Measurements from ENCODE around the gene RELL1.

Gene RELL1

DNA sequence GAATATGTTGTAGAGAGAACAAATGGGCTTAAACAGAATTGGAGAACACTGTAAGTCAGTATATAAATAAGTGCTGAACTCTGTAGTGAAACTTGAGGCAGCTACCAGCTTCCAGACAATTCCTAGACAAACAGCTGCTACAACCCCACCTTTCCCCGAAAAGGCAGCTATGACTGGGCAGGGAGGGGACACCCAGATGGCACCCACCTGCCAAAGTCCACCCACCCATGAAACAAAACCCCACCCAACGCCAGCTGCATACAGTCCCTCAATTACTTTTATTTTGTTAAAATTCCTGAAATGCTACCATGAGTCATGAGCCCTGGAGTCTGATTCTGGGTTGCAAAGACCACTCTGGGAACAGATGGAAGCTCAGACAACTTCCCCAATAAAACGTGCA, 24.4 kb downstream of the RELL1 start:
- TF ChIP-seq, protein P1, sequence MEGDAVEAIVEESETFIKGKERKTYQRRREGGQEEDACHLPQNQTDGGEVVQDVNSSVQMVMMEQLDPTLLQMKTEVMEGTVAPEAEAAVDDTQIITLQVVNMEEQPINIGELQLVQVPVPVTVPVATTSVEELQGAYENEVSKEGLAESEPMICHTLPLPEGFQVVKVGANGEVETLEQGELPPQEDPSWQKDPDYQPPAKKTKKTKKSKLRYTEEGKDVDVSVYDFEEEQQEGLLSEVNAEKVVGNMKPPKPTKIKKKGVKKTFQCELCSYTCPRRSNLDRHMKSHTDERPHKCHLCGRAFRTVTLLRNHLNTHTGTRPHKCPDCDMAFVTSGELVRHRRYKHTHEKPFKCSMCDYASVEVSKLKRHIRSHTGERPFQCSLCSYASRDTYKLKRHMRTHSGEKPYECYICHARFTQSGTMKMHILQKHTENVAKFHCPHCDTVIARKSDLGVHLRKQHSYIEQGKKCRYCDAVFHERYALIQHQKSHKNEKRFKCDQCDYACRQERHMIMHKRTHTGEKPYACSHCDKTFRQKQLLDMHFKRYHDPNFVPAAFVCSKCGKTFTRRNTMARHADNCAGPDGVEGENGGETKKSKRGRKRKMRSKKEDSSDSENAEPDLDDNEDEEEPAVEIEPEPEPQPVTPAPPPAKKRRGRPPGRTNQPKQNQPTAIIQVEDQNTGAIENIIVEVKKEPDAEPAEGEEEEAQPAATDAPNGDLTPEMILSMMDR (IDR thresholded peaks at IDR 0.05; ENCODE audit: borderline replicate concordance, insufficient read depth, low read depth, low read length), result no peak
- no peak overlapping the region for H3K4me3 ChIP-seq (ENCODE audit: low read depth, low read length)

DNA sequence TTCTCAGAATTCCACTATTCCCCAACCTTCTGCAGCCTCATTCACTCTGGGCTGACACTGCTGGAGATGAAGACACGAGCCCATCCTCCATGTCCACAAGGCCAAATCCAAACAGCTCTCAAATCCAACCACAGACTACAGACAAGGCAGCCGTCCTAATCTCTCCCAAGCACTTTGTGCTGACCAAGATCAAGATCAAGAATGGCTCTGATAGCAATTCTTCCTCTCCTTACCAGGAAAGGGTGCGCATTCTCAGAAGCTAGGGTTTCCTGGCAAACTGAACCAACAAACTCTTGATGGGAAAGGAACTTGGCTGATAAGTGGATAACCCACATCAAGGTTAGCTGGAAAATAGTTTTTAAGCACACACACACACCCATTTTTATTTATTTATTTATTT, 26.5 kb downstream of the RELL1 start:
- TF ChIP-seq, protein P1 (IDR thresholded peaks at IDR 0.05; ENCODE audit: borderline replicate concordance, insufficient read depth, low read depth, low read length), result no peak
- H3K4me3 ChIP-seq (ENCODE audit: low read depth, low read length), result no peak overlapping the region

DNA sequence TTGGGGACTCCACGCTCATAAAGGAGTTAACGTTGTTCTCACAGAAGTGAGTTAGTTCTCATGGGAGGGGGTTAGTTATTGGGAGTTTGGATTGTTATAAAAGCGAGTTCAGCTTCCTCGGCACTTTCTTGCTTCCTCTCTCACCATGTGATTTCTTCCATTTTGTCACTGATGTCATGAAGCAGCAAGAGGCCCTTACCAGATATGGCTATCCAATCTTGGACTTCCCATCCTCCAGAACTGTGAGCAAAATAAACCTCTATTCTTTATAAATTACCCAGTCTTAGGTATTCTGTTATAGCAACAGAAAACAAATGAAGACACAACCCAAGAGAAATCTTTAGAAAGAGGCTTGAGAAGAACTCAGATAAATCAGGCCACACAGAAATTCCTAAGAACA, 29.5 kb downstream of the RELL1 start:
- no peak overlapping the region for H3K4me3 ChIP-seq (ENCODE audit: low read depth, low read length)
- TF ChIP-seq, protein P1 (IDR thresholded peaks at IDR 0.05; ENCODE audit: borderline replicate concordance, insufficient read depth, low read depth, low read length), result no peak

DNA sequence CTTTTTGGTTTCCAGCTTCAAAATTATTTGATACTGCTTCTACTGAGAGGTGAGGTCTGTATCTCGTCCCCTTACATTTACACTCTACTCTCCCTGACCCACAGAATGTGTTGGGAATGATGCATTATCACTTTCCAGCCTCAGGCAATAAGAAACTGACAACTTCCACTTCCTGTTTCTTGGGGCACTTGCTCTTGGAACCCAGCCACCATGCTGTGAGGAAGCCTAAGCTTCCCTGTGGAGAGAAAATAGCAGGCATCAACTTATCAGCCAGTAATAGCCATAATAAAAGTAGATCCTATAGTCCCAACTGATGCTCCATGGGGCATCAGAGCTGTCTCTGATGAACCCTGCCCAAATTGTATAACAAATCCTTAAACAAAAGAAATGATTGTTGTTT, 32.6 kb downstream of the RELL1 start:
- TF ChIP-seq, protein P1 (IDR thresholded peaks at IDR 0.05; ENCODE audit: borderline replicate concordance, insufficient read depth, low read depth, low read length), result no peak
- H3K4me3 ChIP-seq (ENCODE audit: low read depth, low read length), result no peak overlapping the region

DNA sequence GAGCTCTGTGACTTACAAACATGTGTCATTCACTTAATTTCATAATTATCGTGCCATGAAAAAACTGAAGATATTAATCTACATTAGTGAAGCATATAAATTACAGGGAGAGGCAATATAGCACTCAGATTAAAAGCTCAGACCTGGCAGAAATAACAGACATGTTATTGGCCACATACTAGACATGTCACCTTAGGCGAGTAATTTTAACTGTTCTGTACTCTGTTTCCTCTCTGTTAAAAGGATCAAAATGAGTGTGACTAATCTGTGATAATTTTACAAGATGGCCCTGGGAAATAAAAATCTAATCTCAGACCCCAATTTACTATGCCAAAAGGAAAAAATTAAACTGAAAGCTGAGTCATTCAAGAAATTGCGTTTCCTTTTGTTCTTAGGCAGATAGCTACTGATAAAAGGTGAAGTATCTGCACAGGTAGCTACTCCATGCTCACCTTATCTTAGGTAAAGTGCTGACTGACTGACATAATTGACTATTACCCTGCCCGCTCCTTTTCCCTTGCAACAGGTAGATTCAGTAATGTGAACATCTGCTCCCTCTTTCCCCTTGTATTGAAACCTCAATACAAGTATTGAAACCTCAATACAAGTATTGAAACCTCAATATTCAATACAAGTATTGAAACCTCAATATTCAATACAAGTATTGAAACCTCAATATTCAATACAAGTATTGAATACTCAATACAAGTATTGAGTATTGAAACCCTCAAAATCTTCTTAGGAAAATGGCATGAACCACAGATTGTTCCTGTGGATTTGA, 33.2 kb downstream of the RELL1 start:
- H3K4me3 ChIP-seq (ENCODE audit: low read depth, low read length), result no peak overlapping the region

DNA sequence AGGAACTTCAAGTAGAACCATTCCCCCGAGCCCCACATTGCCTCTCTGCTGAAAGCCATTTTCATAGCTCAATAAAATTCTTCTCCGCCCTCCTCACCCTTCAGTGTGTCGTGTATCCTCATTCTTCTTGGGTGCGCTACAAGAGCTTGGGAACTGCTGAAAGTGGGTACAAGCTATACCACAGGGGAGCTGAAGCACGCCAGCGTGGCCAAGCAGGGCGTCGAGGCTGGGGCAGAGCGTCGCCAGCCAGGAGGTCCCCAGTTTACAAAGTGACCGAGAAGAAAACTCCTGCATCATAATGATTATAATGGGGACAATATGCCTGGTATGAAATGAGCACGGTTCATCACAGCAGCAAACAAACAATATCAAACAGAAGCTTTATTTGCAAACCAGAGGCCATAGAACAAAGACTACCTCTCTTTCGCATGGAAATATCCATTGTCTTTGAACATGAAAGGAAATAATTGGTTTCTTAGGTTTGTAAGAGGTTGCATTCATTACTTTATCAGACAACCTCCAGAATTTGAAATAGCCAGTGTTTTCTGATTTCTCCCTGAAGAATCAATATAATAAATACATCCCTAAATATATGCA, 34.3 kb downstream of the RELL1 start:
- no peak overlapping the region for H3K4me3 ChIP-seq (ENCODE audit: low read depth, low read length)
- TF ChIP-seq, protein P1 (IDR thresholded peaks at IDR 0.05; ENCODE audit: borderline replicate concordance, insufficient read depth, low read depth, low read length), result no peak

More for the DNA sequence above, 33.2 kb downstream of the RELL1 start:
- TF ChIP-seq, protein P1 (IDR thresholded peaks at IDR 0.05; ENCODE audit: borderline replicate concordance, insufficient read depth, low read depth, low read length), result no peak

DNA sequence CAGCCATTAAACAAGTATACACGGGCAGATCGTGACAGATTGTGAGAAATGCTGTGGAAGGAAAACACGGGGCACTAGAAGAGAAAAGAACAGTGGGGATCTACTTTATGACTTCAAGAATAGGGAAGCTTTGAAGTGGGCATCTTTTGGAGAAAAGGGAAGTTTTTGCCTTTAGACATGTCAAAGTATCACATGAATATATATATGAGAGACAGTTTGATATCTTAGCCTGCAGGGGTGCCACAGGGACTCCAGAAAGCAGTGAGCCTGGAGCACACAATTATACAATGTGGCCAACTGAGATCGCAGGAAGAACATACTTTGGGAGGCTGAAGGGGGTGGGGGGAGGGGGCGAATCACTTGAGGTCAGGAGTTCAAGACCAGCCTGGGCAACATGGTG, 35.7 kb downstream of the RELL1 start:
- H3K4me3 ChIP-seq (ENCODE audit: low read depth, low read length), result no peak overlapping the region
- TF ChIP-seq, protein P1 (IDR thresholded peaks at IDR 0.05; ENCODE audit: borderline replicate concordance, insufficient read depth, low read depth, low read length), result no peak
